Natural killer cell (primary cell): ENCODE results near the gene TFPI. TPM values are rescaled to one million over a fixed set of nuclear protein-coding genes. Genes with fewer than 3 reads are reported as not detected.

ENCODE experiments used
- ATAC-seq, 3 donors: fragments of 150-1000 bp in 2 of 3; fragments of 200-7000 bp in 1 of 3; cut with Tn5 transposase; 1 replicate in 1 of 3; 2 replicates in 2 of 3; pipeline ENCODE4 v1.10.0; 2021; ENCODE audit warnings: mild to moderate bottlenecking in 2 of 3, moderate library complexity in 2 of 3
- DNase-seq, 2 donors: peaks; one replicate each; pipeline versions ENCODE4 v3.0.0 to v3.0.0-alpha.2; 2013 to 2021; ENCODE audit warnings: mixed read lengths in 1 of 2
- H3K27ac ChIP-seq: one replicate; pipeline ENCODE4 v1.5.1; 2013; ENCODE audit warnings: mild to moderate bottlenecking, low read length
- H3K27me3 ChIP-seq: one replicate; pipeline ENCODE4 v1.6.1; 2013; ENCODE audit warnings: low read length; ENCODE audit not compliant: control insufficient read depth, insufficient read depth
- H3K36me3 ChIP-seq: one replicate; pipeline ENCODE4 v1.6.1; 2013; ENCODE audit warnings: low read length; ENCODE audit not compliant: control insufficient read depth, insufficient read depth
- H3K4me1 ChIP-seq: one replicate; pipeline ENCODE4 v1.6.1; 2013; ENCODE audit warnings: low read length; ENCODE audit not compliant: control insufficient read depth, insufficient read depth
- H3K4me3 ChIP-seq: one replicate; pipeline ENCODE4 v1.5.1; 2013; ENCODE audit warnings: low read length
- H3K9me3 ChIP-seq: one replicate; pipeline ENCODE4 v1.6.1; 2013; ENCODE audit warnings: low read length; ENCODE audit not compliant: control insufficient read depth, insufficient read depth
- H3K27ac Mint-ChIP-seq, 2 donors: one replicate each; pipeline ENCODE4 v1.8.0; 2022; ENCODE audit warnings: mild to moderate bottlenecking in 2 of 2, mixed read lengths in 2 of 2, moderate library complexity in 1 of 2
- H3K27me3 Mint-ChIP-seq, 2 donors: one replicate each; pipeline ENCODE4 v1.8.0; 2022; ENCODE audit warnings: low read depth in 2 of 2, mixed read lengths in 2 of 2
- H3K36me3 Mint-ChIP-seq: one replicate; pipeline ENCODE4 v1.8.0; 2022; ENCODE audit warnings: mixed read lengths
- H3K4me1 Mint-ChIP-seq, 2 donors: one replicate each; pipeline ENCODE4 v1.8.0; 2022; ENCODE audit warnings: mixed read lengths in 2 of 2
- H3K4me3 Mint-ChIP-seq: one replicate; pipeline ENCODE4 v1.8.0; 2022; ENCODE audit warnings: mild to moderate bottlenecking, moderate library complexity, mixed read lengths
- H3K9me3 Mint-ChIP-seq, 2 donors: one replicate each; pipeline ENCODE4 v1.8.0; 2022; ENCODE audit warnings: mixed read lengths in 2 of 2
- WGBS: methylation state at CpG from one replicate; pipeline ENCODE4 v1.1.7; 2013; ENCODE audit warnings: missing lambda C conversion rate; ENCODE audit not compliant: insufficient coverage; 5-methylcytosine and 5-hydroxymethylcytosine counted together
- intact Hi-C: fragments of 100-400 bp; cut with micrococcal nuclease; formaldehyde crosslinking; loops from one replicate; pipeline ENCODE4 v1.14.2; 2022
- total RNA-seq, 4 donors: library from RNA; stranded (reverse); fragments of 120-200 nt in 1 of 4; gene quantifications; one replicate each; pipeline versions ENCODE4 v1.2.3 to v1.2.4, GENCODE V29; 2013 to 2022
- TF ChIP-seq, protein P1 (sequence below): fragments of 200-600 bp; IDR thresholded peaks from one replicate; pipeline ENCODE4 v1.8.0; 2022; ENCODE audit warnings: antibody characterized with exemption

Gene TFPI
- total RNA-seq, 3 donors from 2014 or later (not counting 1 experiment from before 2014, with no cell fraction given): 0.10 to 1.2 (median 0.23) TPM

- DNase-seq (no peak), ATAC-seq (no peak)
- intact Hi-C loops: no loop called here
- Mint-ChIP-seq H3K9me3 (peaks cover 0 to 2% of the 10 kb centered on the region in 2 donors), H3K4me1 (no peaks in the 10 kb centered on the region), H3K27me3 (no peaks in the 10 kb centered on the region), H3K36me3 (no peaks in the 10 kb centered on the region), H3K4me3 (no peak overlapping the region), H3K27ac (no peak overlapping the region)
- Histone ChIP-seq H3K27ac (no peak overlapping the region), H3K4me3 (no peak overlapping the region), H3K4me1 (no peaks in the 10 kb centered on the region), H3K9me3 (no peaks in the 10 kb centered on the region), H3K27me3 (no peaks in the 10 kb centered on the region), H3K36me3 (no peaks in the 10 kb centered on the region)
- TF ChIP-seq, protein P1, sequence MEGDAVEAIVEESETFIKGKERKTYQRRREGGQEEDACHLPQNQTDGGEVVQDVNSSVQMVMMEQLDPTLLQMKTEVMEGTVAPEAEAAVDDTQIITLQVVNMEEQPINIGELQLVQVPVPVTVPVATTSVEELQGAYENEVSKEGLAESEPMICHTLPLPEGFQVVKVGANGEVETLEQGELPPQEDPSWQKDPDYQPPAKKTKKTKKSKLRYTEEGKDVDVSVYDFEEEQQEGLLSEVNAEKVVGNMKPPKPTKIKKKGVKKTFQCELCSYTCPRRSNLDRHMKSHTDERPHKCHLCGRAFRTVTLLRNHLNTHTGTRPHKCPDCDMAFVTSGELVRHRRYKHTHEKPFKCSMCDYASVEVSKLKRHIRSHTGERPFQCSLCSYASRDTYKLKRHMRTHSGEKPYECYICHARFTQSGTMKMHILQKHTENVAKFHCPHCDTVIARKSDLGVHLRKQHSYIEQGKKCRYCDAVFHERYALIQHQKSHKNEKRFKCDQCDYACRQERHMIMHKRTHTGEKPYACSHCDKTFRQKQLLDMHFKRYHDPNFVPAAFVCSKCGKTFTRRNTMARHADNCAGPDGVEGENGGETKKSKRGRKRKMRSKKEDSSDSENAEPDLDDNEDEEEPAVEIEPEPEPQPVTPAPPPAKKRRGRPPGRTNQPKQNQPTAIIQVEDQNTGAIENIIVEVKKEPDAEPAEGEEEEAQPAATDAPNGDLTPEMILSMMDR: no peak
Observed at GRCh38 chr2:187431911-187432310, 122.3 kb downstream of the TFPI start.

DNA sequence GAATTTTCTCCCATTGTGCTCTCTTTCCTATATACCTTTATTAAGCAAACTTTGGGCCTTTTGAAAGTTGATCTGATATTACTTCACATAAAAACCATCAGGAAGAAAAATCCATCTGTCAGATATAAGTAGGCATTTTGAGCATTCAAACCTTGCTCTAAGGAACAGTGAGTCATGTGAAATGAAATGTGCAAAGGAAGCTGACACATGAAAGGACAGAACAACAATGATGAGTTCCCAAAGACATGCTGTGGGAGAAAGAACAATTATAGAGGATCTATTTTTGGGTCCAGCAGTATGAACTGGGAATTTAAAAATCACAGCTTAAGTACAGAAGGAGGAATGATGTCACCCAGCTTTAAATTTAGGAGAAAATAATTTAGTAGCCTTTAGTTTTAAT lies 124.2 kb downstream of the TFPI start:
- Mint-ChIP-seq H3K9me3 (peaks cover 0 to 2% of the 10 kb centered on the region in 2 donors), H3K4me1 (no peaks in the 10 kb centered on the region), H3K27ac (no peak overlapping the region), H3K36me3 (no peaks in the 10 kb centered on the region), H3K4me3 (no peak overlapping the region), H3K27me3 (no peaks in the 10 kb centered on the region)
- ATAC-seq (no peak), DNase-seq (no peak)
- Histone ChIP-seq H3K4me3 (no peak overlapping the region), H3K27ac (no peak overlapping the region), H3K27me3 (no peaks in the 10 kb centered on the region), H3K36me3 (no peaks in the 10 kb centered on the region), H3K9me3 (no peaks in the 10 kb centered on the region), H3K4me1 (no peaks in the 10 kb centered on the region)
- intact Hi-C loops: no loop called here
- TF ChIP-seq, protein P1: no peak

DNA sequence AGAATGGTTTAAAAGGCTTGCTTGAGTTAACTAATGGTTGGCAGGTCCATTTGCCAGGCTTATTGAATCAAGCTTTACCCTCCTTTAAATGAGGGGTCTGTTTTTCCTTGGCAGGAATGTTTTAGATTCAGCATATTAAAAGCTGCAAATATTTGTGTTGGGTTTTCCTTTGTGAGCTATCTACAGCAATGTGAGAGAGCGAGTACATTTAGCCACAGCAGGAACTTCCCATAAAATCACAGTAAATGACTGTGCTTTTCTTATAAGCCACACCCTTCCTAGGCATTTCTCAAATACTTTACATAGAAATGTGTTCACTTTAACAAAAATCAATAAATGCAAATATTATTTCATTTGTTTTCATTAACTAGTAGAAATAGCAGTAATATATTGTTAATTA lies 130.1 kb downstream of the TFPI start:
- H3K4me3 ChIP-seq: no peak overlapping the region
- TF ChIP-seq, protein P1: no peak
- no peak for DNase-seq

DNA sequence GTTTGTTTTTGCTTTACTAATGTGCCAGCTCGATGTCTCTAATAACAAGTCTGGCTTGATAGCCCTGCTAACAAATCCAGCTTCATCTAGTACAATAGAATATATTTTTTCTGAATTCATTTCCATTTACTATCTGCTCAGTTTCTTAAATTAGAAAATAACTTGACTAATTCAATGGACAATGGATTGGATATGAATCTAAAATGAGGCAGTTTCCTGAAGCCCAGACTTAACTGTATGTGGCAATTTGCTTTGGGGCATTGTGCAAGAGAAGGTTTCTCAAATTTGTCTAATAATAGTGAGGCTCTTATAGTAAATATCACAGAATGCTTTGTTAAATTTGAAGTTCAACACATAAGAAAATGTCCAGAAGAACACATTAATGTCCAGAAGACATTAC lies 132.0 kb downstream of the TFPI start:
- no peak for DNase-seq
- Mint-ChIP-seq H3K27me3 (no peaks in the 10 kb centered on the region), H3K27ac (no peak overlapping the region), H3K4me3 (no peak overlapping the region), H3K36me3 (no peaks in the 10 kb centered on the region), H3K4me1 (no peaks in the 10 kb centered on the region), H3K9me3 (peaks cover 0 to 2% of the 10 kb centered on the region in 2 donors)
- H3K36me3 ChIP-seq: no peaks in the 10 kb centered on the region
- H3K4me1 ChIP-seq: no peaks in the 10 kb centered on the region
- no peak for ATAC-seq
- H3K27ac ChIP-seq: no peak overlapping the region
- no peaks in the 10 kb centered on the region for H3K9me3 ChIP-seq
- no CpG with 5 or more reads among the region's 1 CpG for WGBS
- TF ChIP-seq, protein P1: no peak
- no peak overlapping the region for H3K4me3 ChIP-seq
- intact Hi-C loops: no loop called here
- no peaks in the 10 kb centered on the region for H3K27me3 ChIP-seq

More for the DNA sequence above, 130.1 kb downstream of the TFPI start:
- no peaks in the 10 kb centered on the region for H3K4me1 Mint-ChIP-seq
- intact Hi-C loops: no loop called here
- Histone ChIP-seq H3K4me1 (no peaks in the 10 kb centered on the region), H3K9me3 (no peaks in the 10 kb centered on the region), H3K27me3 (no peaks in the 10 kb centered on the region), H3K27ac (no peak overlapping the region), H3K36me3 (no peaks in the 10 kb centered on the region)
- 71% methylated on average over 1 of the region's 1 CpG for WGBS
- peaks cover 0 to 2% of the 10 kb centered on the region in 2 donors for H3K9me3 Mint-ChIP-seq
- H3K4me3 Mint-ChIP-seq: no peak overlapping the region
- H3K27me3 Mint-ChIP-seq: no peaks in the 10 kb centered on the region
- no peak overlapping the region for H3K27ac Mint-ChIP-seq
- H3K36me3 Mint-ChIP-seq: no peaks in the 10 kb centered on the region
- ATAC-seq: no peak
